ENCODE measurements around the gene CLEC2B.
"Not testable (repeated sequence)": the region's sequence is repeated elsewhere in the genome, so short reads cannot be mapped to it uniquely, and the experiment has no call there.

Gene CLEC2B

GRCh38 chr12:9869307-9870161, at the start of gene CLEC2B:
Gene CLEC2B (minus strand): TSS chr12:9869354.
- DNase-seq: peak; percentile 42

- DNase-seq: no peak
Measured at GRCh38 chr12:9911708-9912107, 42.6 kb upstream of the CLEC2B start.

- DNase-seq: no peak
Measured at GRCh38 chr12:9910716-9911421, 41.7 kb upstream of the CLEC2B start.

GRCh38 chr12:9909724-9910123, 40.6 kb upstream of the CLEC2B start:
- DNase-seq: no peak

GRCh38 chr12:9908350-9908749, 39.2 kb upstream of the CLEC2B start:
- DNase-seq: no peak

- no peak for DNase-seq
Measured at GRCh38 chr12:9907769-9908168, 38.6 kb upstream of the CLEC2B start.

- peak; percentile 7 for DNase-seq
Measured at GRCh38 chr12:9906873-9907272, 37.7 kb upstream of the CLEC2B start.

GRCh38 chr12:9902539-9903228, 33.5 kb upstream of the CLEC2B start:
- DNase-seq: no peak

- no peak for DNase-seq
Measured at GRCh38 chr12:9900930-9901329, 31.8 kb upstream of the CLEC2B start.

GRCh38 chr12:9899209-9899608, 30.1 kb upstream of the CLEC2B start:
- DNase-seq: no peak

GRCh38 chr12:9897535-9897934, 28.4 kb upstream of the CLEC2B start:
- DNase-seq: no peak

GRCh38 chr12:9895215-9895971, 26.2 kb upstream of the CLEC2B start:
- DNase-seq: no peak

- no peak for DNase-seq
Measured at GRCh38 chr12:9888665-9889273, 19.6 kb upstream of the CLEC2B start.

GRCh38 chr12:9883175-9883574, 14.0 kb upstream of the CLEC2B start:
- DNase-seq: no peak

GRCh38 chr12:9881988-9882387, 12.8 kb upstream of the CLEC2B start:
- DNase-seq: no peak

- no peak for DNase-seq
Measured at GRCh38 chr12:9881246-9881645, 12.1 kb upstream of the CLEC2B start, which contains the start of gene KLRF2. Gene KLRF2 (plus strand): TSS chr12:9881489. CDS start chr12:9881596, 107 bp downstream.

- DNase-seq: no peak
Measured at GRCh38 chr12:9880532-9881078, 11.5 kb upstream of the CLEC2B start.

GRCh38 chr12:9876120-9876519, 7.0 kb upstream of the CLEC2B start:
- not testable (repeated sequence) for DNase-seq

GRCh38 chr12:9872742-9873141, 3.6 kb upstream of the CLEC2B start:
- no peak for DNase-seq

GRCh38 chr12:9872162-9872561, 3.0 kb upstream of the CLEC2B start:
- no peak for DNase-seq

- DNase-seq: peak; percentile 6
Measured at GRCh38 chr12:9870286-9870866, 1.2 kb upstream of the CLEC2B start.

GRCh38 chr12:9868951-9869306, 225 bp downstream of the CLEC2B start:
- no peak for DNase-seq

Measured in stimulated activated CD4-positive, alpha-beta T cell treated with anti-CD3 and anti-CD28 coated beads, Interleukin-15, amount 100 ng/mL, for 24 hours (primary cell).